Measurements from ENCODE around the gene ZNF512. TPM values are rescaled to one million over a fixed set of nuclear protein-coding genes. Genes with fewer than 3 reads are reported as not detected.
"Not testable (repeated sequence)": the region's sequence is repeated elsewhere in the genome, so short reads cannot be mapped to it uniquely, and the experiment has no call there.

The ZNF512 gene
- polyA plus RNA-seq, 2 donors: 5.6 to 6.6 TPM

DNA sequence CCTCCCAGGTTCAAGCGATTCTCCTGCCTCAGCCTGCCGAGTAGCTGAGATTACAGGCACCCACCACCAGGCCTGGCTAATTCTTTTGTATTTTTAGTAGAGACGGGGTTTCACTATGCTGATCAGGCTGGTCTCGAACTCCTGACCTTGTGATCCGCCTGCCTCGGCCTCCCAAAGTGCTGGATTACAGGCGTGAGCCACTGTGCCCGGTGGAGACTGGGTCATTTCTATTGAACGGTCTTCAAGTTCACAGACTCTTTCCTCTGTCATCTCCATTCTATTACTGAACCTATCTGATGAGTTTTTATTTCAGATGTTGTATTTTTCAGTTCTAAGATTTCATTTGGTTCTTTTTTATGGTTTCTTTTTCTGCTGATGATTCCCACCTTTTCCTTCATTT, 12.6 kb downstream of the ZNF512 start:
- WGBS, 2 donors: 96 to 99% methylated on average over 9 of the region's 9 CpGs
- not testable (repeated sequence) for H3K27me3 ChIP-seq (ENCODE audit: control insufficient read depth in 1 of 2, insufficient read depth in 2 of 2, low read length in 2 of 2); H3K9me3 ChIP-seq (ENCODE audit: control insufficient read depth in 2 of 2, insufficient read depth in 1 of 2, low read depth in 1 of 2, low read length in 1 of 2); H3K4me1 ChIP-seq (ENCODE audit: control insufficient read depth in 2 of 2, insufficient read depth in 2 of 2, low read length in 1 of 2); H3K4me3 ChIP-seq (ENCODE audit: low read depth in 1 of 2, low read length in 2 of 2); H3K27ac ChIP-seq (ENCODE audit: low read depth in 2 of 2, low read length in 1 of 2); H3K36me3 ChIP-seq (ENCODE audit: control insufficient read depth in 2 of 2, insufficient read depth in 2 of 2, low read length in 1 of 2)

DNA sequence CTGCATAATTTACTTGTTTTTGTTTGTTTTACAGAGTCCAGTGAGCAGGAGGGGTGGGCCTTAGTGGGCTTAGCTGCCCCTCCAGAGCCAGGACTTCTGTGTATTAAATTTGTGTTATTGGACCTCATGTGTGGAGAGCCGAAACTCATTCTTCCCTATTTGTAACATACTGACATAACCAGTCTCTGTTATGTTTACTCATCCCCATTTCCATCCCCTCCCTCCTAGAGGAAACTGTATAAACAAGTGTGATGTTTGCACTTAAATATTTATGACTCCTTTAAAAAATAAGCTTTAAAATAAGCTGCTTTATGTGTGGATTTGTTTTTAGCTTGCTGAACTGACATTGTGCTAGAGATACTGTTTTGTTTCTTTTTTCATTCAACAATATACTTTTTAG, 13.8 kb downstream of the ZNF512 start:
- 78 to 90% methylated on average over 1 of the region's 1 CpG for WGBS, 2 donors

DNA sequence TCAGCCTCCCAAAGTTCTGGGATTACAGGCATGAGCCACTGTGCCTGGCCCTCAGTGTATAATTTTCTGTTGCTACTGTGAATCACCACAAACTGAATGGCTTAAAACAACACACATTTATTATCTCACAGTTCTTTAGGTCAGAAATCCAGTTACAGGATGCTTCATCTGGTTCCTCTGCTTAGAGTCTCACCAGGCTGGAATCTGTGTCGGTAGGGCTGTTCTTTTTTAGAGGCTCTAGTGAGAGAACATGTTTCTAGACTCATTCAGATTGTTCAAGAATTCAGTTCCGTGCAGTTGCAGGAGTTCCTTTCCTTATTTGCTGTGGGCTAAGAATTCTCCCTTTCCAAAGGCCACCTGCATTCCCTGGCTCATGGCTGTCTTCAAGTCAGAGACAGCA, 23.8 kb downstream of the ZNF512 start:
- WGBS, 2 donors: 89 to 93% methylated on average over 2 of the region's 2 CpGs
- H3K36me3 ChIP-seq (ENCODE audit: control insufficient read depth in 2 of 2, insufficient read depth in 2 of 2, low read length in 1 of 2): peaks cover 2 to 9% of the 10 kb centered on the region in 2 donors
- H3K27me3 ChIP-seq (ENCODE audit: control insufficient read depth in 1 of 2, insufficient read depth in 2 of 2, low read length in 2 of 2): no peaks in the 10 kb centered on the region
- no peaks in the 10 kb centered on the region for H3K4me1 ChIP-seq (ENCODE audit: control insufficient read depth in 2 of 2, insufficient read depth in 2 of 2, low read length in 1 of 2)
- H3K4me3 ChIP-seq (ENCODE audit: low read depth in 1 of 2, low read length in 2 of 2): no peak overlapping the region
- H3K27ac ChIP-seq (ENCODE audit: low read depth in 2 of 2, low read length in 1 of 2): no peak overlapping the region
- no peaks in the 10 kb centered on the region for H3K9me3 ChIP-seq (ENCODE audit: control insufficient read depth in 2 of 2, insufficient read depth in 1 of 2, low read depth in 1 of 2, low read length in 1 of 2)

More for the DNA sequence above, 13.8 kb downstream of the ZNF512 start:
- Histone ChIP-seq H3K9me3 (ENCODE audit: control insufficient read depth in 2 of 2, insufficient read depth in 1 of 2, low read depth in 1 of 2, low read length in 1 of 2) (peaks cover 0 to 3% of the 10 kb centered on the region in 2 donors), H3K27me3 (ENCODE audit: control insufficient read depth in 1 of 2, insufficient read depth in 2 of 2, low read length in 2 of 2) (no peaks in the 10 kb centered on the region), H3K4me1 (ENCODE audit: control insufficient read depth in 2 of 2, insufficient read depth in 2 of 2, low read length in 1 of 2) (no peaks in the 10 kb centered on the region), H3K36me3 (ENCODE audit: control insufficient read depth in 2 of 2, insufficient read depth in 2 of 2, low read length in 1 of 2) (peaks cover 0 to 6% of the 10 kb centered on the region in 2 donors), H3K4me3 (ENCODE audit: low read depth in 1 of 2, low read length in 2 of 2) (no peak overlapping the region), H3K27ac (ENCODE audit: low read depth in 2 of 2, low read length in 1 of 2) (no peak overlapping the region)

DNA sequence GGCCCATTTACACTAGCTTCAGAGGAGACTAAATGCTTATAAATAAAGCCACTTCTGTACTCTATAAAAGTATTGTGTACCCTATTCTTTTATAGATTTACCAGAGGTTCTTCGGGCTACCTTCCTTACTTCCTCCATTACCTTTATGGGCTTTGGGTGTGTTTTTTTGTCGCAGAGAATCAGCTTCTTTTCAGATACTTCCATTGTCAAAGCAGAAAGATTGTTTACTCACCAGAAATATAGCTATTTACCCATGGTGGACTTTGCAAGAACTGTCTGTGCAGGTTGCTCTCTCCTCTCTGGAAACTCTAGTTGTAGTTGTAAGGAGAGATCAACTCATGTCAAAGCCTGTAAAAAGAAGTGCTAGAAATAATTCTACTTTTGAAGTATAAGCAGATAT, 31.1 kb downstream of the ZNF512 start:
- 92 to 98% methylated on average over 2 of the region's 2 CpGs for WGBS, 2 donors
- H3K4me1 ChIP-seq (ENCODE audit: control insufficient read depth in 2 of 2, insufficient read depth in 2 of 2, low read length in 1 of 2): no peaks in the 10 kb centered on the region
- no peak overlapping the region for H3K4me3 ChIP-seq (ENCODE audit: low read depth in 1 of 2, low read length in 2 of 2)
- H3K27ac ChIP-seq (ENCODE audit: low read depth in 2 of 2, low read length in 1 of 2): no peak overlapping the region
- no peaks in the 10 kb centered on the region for H3K9me3 ChIP-seq (ENCODE audit: control insufficient read depth in 2 of 2, insufficient read depth in 1 of 2, low read depth in 1 of 2, low read length in 1 of 2)
- no peaks in the 10 kb centered on the region for H3K27me3 ChIP-seq (ENCODE audit: control insufficient read depth in 1 of 2, insufficient read depth in 2 of 2, low read length in 2 of 2)
- peaks cover 4 to 11% of the 10 kb centered on the region in 2 donors for H3K36me3 ChIP-seq (ENCODE audit: control insufficient read depth in 2 of 2, insufficient read depth in 2 of 2, low read length in 1 of 2)

DNA sequence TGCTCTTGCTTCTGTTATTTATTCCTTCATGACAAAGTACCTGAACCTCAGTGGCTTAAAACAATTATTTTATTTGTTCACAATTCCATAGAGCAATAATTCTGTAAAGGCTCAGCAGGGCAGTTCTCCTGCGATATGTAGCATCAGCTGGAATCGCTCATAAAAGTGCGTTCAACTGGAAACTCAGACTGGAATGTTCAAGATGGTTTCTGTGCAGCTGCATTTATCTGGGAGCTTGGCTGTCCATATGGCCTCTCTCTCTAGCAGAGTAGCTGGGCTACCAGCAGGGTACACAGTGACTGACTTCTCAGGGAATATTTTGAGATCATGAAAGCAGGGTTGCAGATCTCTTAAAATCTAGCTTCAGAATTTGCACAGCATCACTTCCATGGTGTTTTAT, 32.5 kb downstream of the ZNF512 start:
- no peaks in the 10 kb centered on the region for H3K4me1 ChIP-seq (ENCODE audit: control insufficient read depth in 2 of 2, insufficient read depth in 2 of 2, low read length in 1 of 2)
- H3K9me3 ChIP-seq (ENCODE audit: control insufficient read depth in 2 of 2, insufficient read depth in 1 of 2, low read depth in 1 of 2, low read length in 1 of 2): no peaks in the 10 kb centered on the region
- H3K27me3 ChIP-seq (ENCODE audit: control insufficient read depth in 1 of 2, insufficient read depth in 2 of 2, low read length in 2 of 2): no peaks in the 10 kb centered on the region
- H3K27ac ChIP-seq (ENCODE audit: low read depth in 2 of 2, low read length in 1 of 2): no peak overlapping the region
- peaks cover 4 to 11% of the 10 kb centered on the region in 2 donors for H3K36me3 ChIP-seq (ENCODE audit: control insufficient read depth in 2 of 2, insufficient read depth in 2 of 2, low read length in 1 of 2)
- 98 to 99% methylated on average over 3 of the region's 3 CpGs for WGBS, 2 donors
- H3K4me3 ChIP-seq (ENCODE audit: low read depth in 1 of 2, low read length in 2 of 2): no peak overlapping the region

DNA sequence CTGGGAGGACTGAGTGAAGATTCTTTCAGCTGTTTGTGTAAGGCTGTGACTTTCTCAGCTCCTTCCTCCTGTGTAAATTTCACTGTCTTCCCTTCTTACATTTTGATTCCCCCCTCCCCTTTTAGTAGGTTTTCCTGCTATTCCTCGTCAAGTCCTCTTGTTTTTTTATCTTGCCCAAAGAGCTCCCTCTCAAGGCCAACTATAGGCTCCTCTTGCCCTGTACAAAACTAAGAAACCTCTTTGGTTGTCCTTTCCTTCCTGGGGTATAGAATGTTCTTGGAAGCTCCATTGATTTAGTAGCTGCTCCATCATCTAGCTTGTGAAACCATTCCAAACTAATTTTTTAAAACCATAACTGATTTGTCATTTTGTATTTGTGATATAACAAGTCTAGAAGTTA, 38.7 kb downstream of the ZNF512 start:
- peaks cover 6 to 7% of the 10 kb centered on the region in 2 donors for H3K36me3 ChIP-seq (ENCODE audit: control insufficient read depth in 2 of 2, insufficient read depth in 2 of 2, low read length in 1 of 2)
- whole genome bisulfite sequencing, 2 donors: 64 to 70% methylated on average over 1 of the region's 1 CpG

DNA sequence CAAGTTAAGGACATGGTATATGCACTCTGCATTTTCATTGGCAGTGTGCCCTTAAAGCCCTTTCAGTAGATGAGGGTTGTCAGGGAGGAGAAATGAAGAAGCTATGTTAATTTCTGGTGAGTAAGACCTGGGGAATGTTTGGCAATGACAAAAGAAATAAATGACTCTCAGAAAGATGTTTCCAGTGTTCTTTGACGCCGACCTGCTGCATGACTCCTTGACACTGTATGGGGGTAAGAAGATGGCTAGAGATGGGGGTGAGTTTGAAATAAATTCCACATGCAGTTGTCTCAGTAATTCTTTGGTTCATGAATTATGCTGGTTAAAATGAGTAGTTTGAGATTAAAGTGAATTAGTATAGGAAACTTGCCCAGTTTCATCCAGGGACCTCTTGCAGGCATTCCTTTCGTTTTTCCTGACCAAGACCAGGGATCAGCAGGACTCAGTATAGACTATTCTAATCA, 40.1 kb downstream of the ZNF512 start:
- WGBS, 2 donors: 60% methylated on average over 3 of the region's 3 CpGs
- Histone ChIP-seq H3K9me3 (ENCODE audit: control insufficient read depth in 2 of 2, insufficient read depth in 1 of 2, low read depth in 1 of 2, low read length in 1 of 2) (no peaks in the 10 kb centered on the region), H3K4me1 (ENCODE audit: control insufficient read depth in 2 of 2, insufficient read depth in 2 of 2, low read length in 1 of 2) (no peaks in the 10 kb centered on the region), H3K27ac (ENCODE audit: low read depth in 2 of 2, low read length in 1 of 2) (no peak overlapping the region), H3K27me3 (ENCODE audit: control insufficient read depth in 1 of 2, insufficient read depth in 2 of 2, low read length in 2 of 2) (no peaks in the 10 kb centered on the region), H3K4me3 (ENCODE audit: low read depth in 1 of 2, low read length in 2 of 2) (no peak overlapping the region), H3K36me3 (ENCODE audit: control insufficient read depth in 2 of 2, insufficient read depth in 2 of 2, low read length in 1 of 2) (peaks cover 3 to 5% of the 10 kb centered on the region in 2 donors)

More for the DNA sequence above, 38.7 kb downstream of the ZNF512 start:
- H3K4me1 ChIP-seq (ENCODE audit: control insufficient read depth in 2 of 2, insufficient read depth in 2 of 2, low read length in 1 of 2): no peaks in the 10 kb centered on the region
- no peak overlapping the region for H3K4me3 ChIP-seq (ENCODE audit: low read depth in 1 of 2, low read length in 2 of 2)
- H3K27ac ChIP-seq (ENCODE audit: low read depth in 2 of 2, low read length in 1 of 2): no peak overlapping the region
- H3K27me3 ChIP-seq (ENCODE audit: control insufficient read depth in 1 of 2, insufficient read depth in 2 of 2, low read length in 2 of 2): no peaks in the 10 kb centered on the region
- H3K9me3 ChIP-seq (ENCODE audit: control insufficient read depth in 2 of 2, insufficient read depth in 1 of 2, low read depth in 1 of 2, low read length in 1 of 2): no peaks in the 10 kb centered on the region

DNA sequence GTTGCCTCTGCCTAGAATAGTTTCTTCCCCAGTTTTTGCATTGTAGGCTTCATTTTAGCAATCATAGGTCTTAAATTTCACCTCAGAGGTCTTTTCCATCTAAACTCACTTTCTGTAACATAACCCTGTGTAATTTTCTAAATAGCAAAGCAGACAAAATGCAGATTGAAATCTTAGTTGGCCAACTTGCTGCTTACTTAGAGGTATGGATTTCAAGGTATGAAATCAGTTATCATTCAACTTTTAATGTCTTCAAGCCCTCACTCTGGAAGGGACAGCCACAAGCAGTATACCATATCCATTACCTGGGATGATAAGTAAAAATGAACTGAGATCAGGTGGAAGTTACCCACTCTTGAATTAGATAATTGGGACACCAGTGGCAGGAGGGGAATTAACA, 42.1 kb downstream of the ZNF512 start:
- Histone ChIP-seq H3K9me3 (ENCODE audit: control insufficient read depth in 2 of 2, insufficient read depth in 1 of 2, low read depth in 1 of 2, low read length in 1 of 2) (no peaks in the 10 kb centered on the region), H3K36me3 (ENCODE audit: control insufficient read depth in 2 of 2, insufficient read depth in 2 of 2, low read length in 1 of 2) (peaks cover 3 to 5% of the 10 kb centered on the region in 2 donors), H3K27ac (ENCODE audit: low read depth in 2 of 2, low read length in 1 of 2) (no peak overlapping the region), H3K27me3 (ENCODE audit: control insufficient read depth in 1 of 2, insufficient read depth in 2 of 2, low read length in 2 of 2) (no peaks in the 10 kb centered on the region), H3K4me1 (ENCODE audit: control insufficient read depth in 2 of 2, insufficient read depth in 2 of 2, low read length in 1 of 2) (peaks cover 0 to 2% of the 10 kb centered on the region in 2 donors), H3K4me3 (ENCODE audit: low read depth in 1 of 2, low read length in 2 of 2) (no peak overlapping the region)

DNA sequence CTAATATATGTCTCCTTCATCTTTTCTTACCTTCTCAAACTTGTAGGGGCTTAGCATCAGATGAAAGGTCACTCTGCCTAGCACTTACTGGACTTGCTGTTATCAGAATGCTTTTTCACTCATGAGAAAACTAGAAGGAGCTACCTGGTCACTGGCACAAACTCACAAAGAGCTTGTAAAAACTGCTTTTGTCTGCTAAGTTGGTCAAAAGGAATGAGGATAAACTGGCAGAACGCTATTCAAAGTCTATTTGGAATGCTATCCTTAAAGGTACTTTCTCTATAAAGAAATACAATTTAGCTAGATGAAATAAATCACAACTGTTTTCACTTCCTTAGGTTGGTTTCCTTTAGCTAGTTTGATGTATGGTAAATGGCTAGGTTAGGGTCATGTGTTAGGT, 43.5 kb downstream of the ZNF512 start:
- not testable (repeated sequence) for H3K27me3 ChIP-seq (ENCODE audit: control insufficient read depth in 1 of 2, insufficient read depth in 2 of 2, low read length in 2 of 2); H3K4me3 ChIP-seq (ENCODE audit: low read depth in 1 of 2, low read length in 2 of 2); H3K4me1 ChIP-seq (ENCODE audit: control insufficient read depth in 2 of 2, insufficient read depth in 2 of 2, low read length in 1 of 2); H3K27ac ChIP-seq (ENCODE audit: low read depth in 2 of 2, low read length in 1 of 2); H3K9me3 ChIP-seq (ENCODE audit: control insufficient read depth in 2 of 2, insufficient read depth in 1 of 2, low read depth in 1 of 2, low read length in 1 of 2); H3K36me3 ChIP-seq (ENCODE audit: control insufficient read depth in 2 of 2, insufficient read depth in 2 of 2, low read length in 1 of 2)
- WGBS, 2 donors: 74 to 76% methylated on average over 1 of the region's 1 CpG

DNA sequence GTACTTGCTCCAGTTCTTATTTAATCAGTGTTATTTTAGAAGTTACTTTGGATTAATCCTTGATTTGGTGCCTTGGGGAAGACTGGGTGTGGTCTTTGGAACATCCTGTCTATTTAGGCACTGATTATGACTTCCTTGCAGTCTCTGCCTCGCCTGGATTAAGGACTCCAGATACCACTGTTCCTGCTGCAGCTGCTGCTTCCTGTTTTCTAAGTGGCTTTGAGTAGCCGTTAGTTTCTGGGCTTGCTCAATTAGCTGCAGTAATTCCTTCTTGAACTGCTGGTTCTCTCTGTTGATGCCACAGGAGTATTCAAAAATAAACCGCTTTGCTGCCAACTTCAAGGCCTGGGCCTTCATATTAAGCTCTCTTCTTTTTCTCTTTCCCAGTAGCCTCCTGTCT, 44.1 kb downstream of the ZNF512 start:
- peak overlapping the region in 1 of 2 donors; percentile 13 for H3K27ac ChIP-seq (ENCODE audit: low read depth in 2 of 2, low read length in 1 of 2)
- not testable (repeated sequence) for H3K36me3 ChIP-seq (ENCODE audit: control insufficient read depth in 2 of 2, insufficient read depth in 2 of 2, low read length in 1 of 2); H3K4me3 ChIP-seq (ENCODE audit: low read depth in 1 of 2, low read length in 2 of 2); H3K4me1 ChIP-seq (ENCODE audit: control insufficient read depth in 2 of 2, insufficient read depth in 2 of 2, low read length in 1 of 2); H3K9me3 ChIP-seq (ENCODE audit: control insufficient read depth in 2 of 2, insufficient read depth in 1 of 2, low read depth in 1 of 2, low read length in 1 of 2); H3K27me3 ChIP-seq (ENCODE audit: control insufficient read depth in 1 of 2, insufficient read depth in 2 of 2, low read length in 2 of 2)
- 54 to 58% methylated on average over 3 of the region's 3 CpGs for WGBS, 2 donors

Data from esophagus (tissue), 2 donors.